GM12892 (cell line): Measurements from ENCODE around the gene TEX38.

Experiments used
- POLR2A ChIP-seq: IDR thresholded peaks from 2 replicates; pipeline ENCODE4 v1.6.1; 2011; ENCODE audit warnings: low read depth, low read length, control low read depth
- POLR2AphosphoS5 ChIP-seq: IDR thresholded peaks from 2 replicates; pipeline ENCODE4 v1.6.1; 2011; ENCODE audit warnings: low read depth, low read length, control low read depth

DNA sequence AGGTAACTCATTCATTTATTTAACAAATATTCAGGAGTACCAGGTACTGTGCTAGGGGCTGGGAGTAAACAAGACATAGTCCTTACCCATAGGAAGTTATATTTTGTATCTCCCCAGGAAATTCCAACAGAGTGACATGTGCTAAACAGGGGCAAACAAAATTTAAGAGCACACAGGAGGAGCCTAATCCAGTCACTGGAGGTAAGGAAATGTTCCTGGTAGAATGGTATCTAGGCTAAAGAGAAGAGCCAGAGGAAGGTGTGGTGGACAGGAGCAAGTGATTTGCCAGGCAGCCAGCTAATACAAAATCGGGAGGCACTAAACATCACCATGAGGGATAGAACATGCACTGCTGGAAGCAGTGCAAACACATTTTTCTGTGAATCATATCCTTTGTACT lies 10.4 kb downstream of the TEX38 start:
- no peak for TF ChIP-seq POLR2A
- no peak for TF ChIP-seq POLR2AphosphoS5
